ENCODE results near the gene ASMTL.

- TF ChIP-seq CTCF (IDR thresholded peaks at IDR 0.05) (no peak), EZH2phosphoT487 (IDR thresholded peaks at IDR 0.05) (no peak), EZH2 (IDR thresholded peaks at IDR 0.05) (no peak)
Observed at GRCh38 chrX:1449036-1449822, 3.5 kb downstream of the ASMTL start.
